DND-41 (cell line): ENCODE data around the gene ARHGAP6.

Experiments used
- ATAC-seq: fragments of 200-7000 bp; cut with Tn5 transposase; 3 replicates; pipeline ENCODE4 v1.9.1; 2021; ENCODE audit warnings: low read depth; ENCODE audit not compliant: insufficient read depth
- DNase-seq: peaks from one replicate; pipeline ENCODE4 v3.0.0-alpha.2; 2020
- H2AFZ ChIP-seq: 2 replicates; pipeline ENCODE4 v1.6.0; 2012; ENCODE audit warnings: low read depth, low read length
- H3K27ac ChIP-seq: 2 replicates; pipeline ENCODE4 v1.5.1; 2012; ENCODE audit warnings: low read length, inconsistent platforms
- H3K27me3 ChIP-seq: fragments of 200-600 bp; sonication (generic); 2 replicates; pipeline ENCODE4 v1.6.0; 2012; ENCODE audit warnings: low read length, mild to moderate bottlenecking, inconsistent platforms; ENCODE audit not compliant: insufficient read depth, poor library complexity
- H3K36me3 ChIP-seq: 2 replicates; pipeline ENCODE4 v1.5.1; 2012; ENCODE audit warnings: low read length, inconsistent platforms; ENCODE audit not compliant: insufficient read depth
- H3K4me1 ChIP-seq: 2 replicates; pipeline ENCODE4 v1.5.1; 2012; ENCODE audit warnings: mild to moderate bottlenecking, low read length; ENCODE audit not compliant: insufficient read depth
- H3K4me2 ChIP-seq: 2 replicates; pipeline ENCODE4 v1.6.0; 2012; ENCODE audit warnings: mild to moderate bottlenecking, moderate library complexity, low read length, inconsistent platforms; ENCODE audit not compliant: insufficient read depth
- H3K4me3 ChIP-seq, 2 experiments: fragments of 200-600 bp in 1 of 2; shearing (Covaris generic) in 1 of 2; 2 replicates each; pipeline ENCODE4 v1.5.1; 2012 to 2016; ENCODE audit warnings: inconsistent platforms in 2 of 2, low read length in 2 of 2, mild to moderate bottlenecking in 2 of 2, low read depth in 1 of 2, moderate library complexity in 1 of 2
- H3K79me2 ChIP-seq: 2 replicates; pipeline ENCODE4 v1.6.0; 2012; ENCODE audit warnings: low read length, inconsistent platforms; ENCODE audit not compliant: insufficient read depth
- H3K9ac ChIP-seq: 2 replicates; pipeline ENCODE4 v1.6.0; 2012; ENCODE audit warnings: low read depth, mild to moderate bottlenecking, inconsistent platforms, low read length, moderate library complexity
- H3K9me3 ChIP-seq: 2 replicates; pipeline ENCODE4 v1.5.1; 2012; ENCODE audit warnings: low read length, moderate library complexity, mild to moderate bottlenecking, inconsistent platforms; ENCODE audit not compliant: insufficient read depth, severe bottlenecking
- H4K20me1 ChIP-seq: 2 replicates; pipeline ENCODE4 v1.6.0; 2012; ENCODE audit warnings: low read length; ENCODE audit not compliant: insufficient read depth
- EZH2 ChIP-seq: IDR thresholded peaks from 3 replicates; pipeline ENCODE4 v1.6.1; 2012; ENCODE audit warnings: borderline replicate concordance, low read depth, mild to moderate bottlenecking, moderate library complexity, low read length, inconsistent platforms; ENCODE audit not compliant: severe bottlenecking
- TF ChIP-seq, protein P1 (sequence below): IDR thresholded peaks from 2 replicates; pipeline ENCODE4 v1.5.1; 2012; ENCODE audit warnings: borderline replicate concordance, low read length, moderate library complexity, mild to moderate bottlenecking; ENCODE audit not compliant: poor library complexity, severe bottlenecking; ENCODE audit errors: extremely low read depth

The ARHGAP6 gene

GRCh38 chrX:11331788-11332187 is 333.9 kb downstream of the ARHGAP6 start:
- H3K4me3 ChIP-seq: no peak overlapping the region
- no peak overlapping the region for H2AFZ ChIP-seq
- ATAC-seq (no peak), DNase-seq (no peak)
- H3K9ac ChIP-seq: no peak overlapping the region
- H3K4me1 ChIP-seq: no peaks in the 10 kb centered on the region
- no peaks in the 10 kb centered on the region for H4K20me1 ChIP-seq
- H3K36me3 ChIP-seq: no peaks in the 10 kb centered on the region
- H3K9me3 ChIP-seq: no peaks in the 10 kb centered on the region
- H3K27me3 ChIP-seq: no peaks in the 10 kb centered on the region
- H3K4me2 ChIP-seq: no peak overlapping the region
- H3K79me2 ChIP-seq: no peaks in the 10 kb centered on the region
- H3K27ac ChIP-seq: no peak overlapping the region
- TF ChIP-seq, protein P1, sequence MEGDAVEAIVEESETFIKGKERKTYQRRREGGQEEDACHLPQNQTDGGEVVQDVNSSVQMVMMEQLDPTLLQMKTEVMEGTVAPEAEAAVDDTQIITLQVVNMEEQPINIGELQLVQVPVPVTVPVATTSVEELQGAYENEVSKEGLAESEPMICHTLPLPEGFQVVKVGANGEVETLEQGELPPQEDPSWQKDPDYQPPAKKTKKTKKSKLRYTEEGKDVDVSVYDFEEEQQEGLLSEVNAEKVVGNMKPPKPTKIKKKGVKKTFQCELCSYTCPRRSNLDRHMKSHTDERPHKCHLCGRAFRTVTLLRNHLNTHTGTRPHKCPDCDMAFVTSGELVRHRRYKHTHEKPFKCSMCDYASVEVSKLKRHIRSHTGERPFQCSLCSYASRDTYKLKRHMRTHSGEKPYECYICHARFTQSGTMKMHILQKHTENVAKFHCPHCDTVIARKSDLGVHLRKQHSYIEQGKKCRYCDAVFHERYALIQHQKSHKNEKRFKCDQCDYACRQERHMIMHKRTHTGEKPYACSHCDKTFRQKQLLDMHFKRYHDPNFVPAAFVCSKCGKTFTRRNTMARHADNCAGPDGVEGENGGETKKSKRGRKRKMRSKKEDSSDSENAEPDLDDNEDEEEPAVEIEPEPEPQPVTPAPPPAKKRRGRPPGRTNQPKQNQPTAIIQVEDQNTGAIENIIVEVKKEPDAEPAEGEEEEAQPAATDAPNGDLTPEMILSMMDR: no peak
- TF ChIP-seq EZH2: no peak

- H3K9ac ChIP-seq: no peak overlapping the region
- no peaks in the 10 kb centered on the region for H3K9me3 ChIP-seq
- ATAC-seq: no peak
- no peaks in the 10 kb centered on the region for H3K79me2 ChIP-seq
- no peaks in the 10 kb centered on the region for H3K27me3 ChIP-seq
- no peaks in the 10 kb centered on the region for H4K20me1 ChIP-seq
- H3K27ac ChIP-seq: no peak overlapping the region
- H3K4me2 ChIP-seq: no peak overlapping the region
- no peak for TF ChIP-seq EZH2
- TF ChIP-seq, protein P1: no peak
- no peak for DNase-seq
- H3K4me1 ChIP-seq: no peaks in the 10 kb centered on the region
- no peak overlapping the region for H2AFZ ChIP-seq
- no peak overlapping the region for H3K4me3 ChIP-seq
- no peaks in the 10 kb centered on the region for H3K36me3 ChIP-seq
Observed at GRCh38 chrX:11329021-11329420, 336.7 kb downstream of the ARHGAP6 start.

DNA sequence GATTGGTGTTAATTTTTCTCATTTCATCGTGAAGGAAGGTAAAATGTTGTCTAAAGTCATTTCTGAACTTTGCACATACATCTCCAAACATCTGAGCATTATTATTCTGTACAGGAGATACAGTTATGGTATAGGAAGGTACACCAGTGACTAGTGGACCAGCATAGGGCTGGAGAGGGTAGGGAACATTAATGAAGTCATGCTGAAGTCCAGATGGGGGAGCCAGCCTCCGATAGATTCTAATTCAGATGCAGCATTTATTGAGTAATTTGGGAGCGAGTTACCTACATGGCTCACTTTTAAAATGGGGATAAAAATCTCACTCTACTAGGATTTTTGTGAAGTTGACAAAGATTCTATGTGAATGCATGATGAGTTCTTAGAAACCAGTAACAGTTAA is 337.6 kb downstream of the ARHGAP6 start:
- ATAC-seq: no peak
- no peak overlapping the region for H3K27ac ChIP-seq
- no peak overlapping the region for H3K9ac ChIP-seq
- H3K4me3 ChIP-seq: no peak overlapping the region
- DNase-seq: no peak
- H3K4me2 ChIP-seq: no peak overlapping the region
- no peak for TF ChIP-seq EZH2
- TF ChIP-seq, protein P1: no peak
- no peaks in the 10 kb centered on the region for H4K20me1 ChIP-seq
- H3K36me3 ChIP-seq: no peaks in the 10 kb centered on the region
- no peaks in the 10 kb centered on the region for H3K4me1 ChIP-seq
- H2AFZ ChIP-seq: no peak overlapping the region
- no peaks in the 10 kb centered on the region for H3K79me2 ChIP-seq
- H3K27me3 ChIP-seq: no peaks in the 10 kb centered on the region
- H3K9me3 ChIP-seq: no peaks in the 10 kb centered on the region

GRCh38 chrX:11321986-11322385 is 343.7 kb downstream of the ARHGAP6 start:
- ATAC-seq (no peak), DNase-seq (no peak)
- Histone ChIP-seq H3K27me3 (no peaks in the 10 kb centered on the region), H3K36me3 (no peaks in the 10 kb centered on the region), H3K27ac (no peak overlapping the region), H3K79me2 (no peaks in the 10 kb centered on the region), H3K4me1 (no peaks in the 10 kb centered on the region), H3K4me2 (no peak overlapping the region), H3K9ac (no peak overlapping the region), H3K9me3 (no peaks in the 10 kb centered on the region), H3K4me3 (no peak overlapping the region), H4K20me1 (no peaks in the 10 kb centered on the region), H2AFZ (no peak overlapping the region)
- TF ChIP-seq, protein P1: no peak
